SU-DHL-6 (cell line): ENCODE results near the gene CPT2.

ENCODE experiments used
- CTCF ChIP-seq: fragments of 200-600 bp; sonication (generic); IDR thresholded peaks from one replicate; pipeline ENCODE4 v1.5.1; 2017; ENCODE audit warnings: antibody characterized with exemption, mild to moderate bottlenecking, low read length, moderate library complexity; ENCODE audit not compliant: insufficient read depth, poor library complexity, severe bottlenecking
- EZH2phosphoT487 ChIP-seq: fragments of 200-600 bp; sonication (generic), shearing (Covaris generic); conservative IDR thresholded peaks from 2 replicates; pipeline ENCODE4 v1.6.1; 2018; ENCODE audit warnings: mild to moderate bottlenecking, antibody characterized with exemption, low read length, moderate library complexity, mixed read lengths

DNA sequence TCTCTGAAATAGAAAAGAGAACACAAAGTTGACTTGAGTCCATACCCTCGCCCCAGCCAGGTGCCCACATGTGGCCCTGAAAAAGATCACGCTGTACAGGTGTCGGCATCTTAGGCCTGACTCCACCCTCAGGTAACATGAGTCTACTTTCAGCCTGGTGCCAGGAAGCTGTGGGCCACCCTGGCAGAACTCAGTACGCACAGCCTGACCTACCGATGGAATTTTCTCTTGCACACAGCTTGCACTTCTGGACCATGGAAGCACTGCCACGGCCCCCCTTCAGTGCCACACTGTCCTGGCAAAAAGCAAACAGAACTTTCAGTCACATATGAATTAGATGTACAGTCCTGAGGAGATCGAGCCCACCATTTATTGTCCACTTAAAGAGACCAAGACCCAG is 21.6 kb downstream of the CPT2 start:
- TF ChIP-seq CTCF (no peak), EZH2phosphoT487 (no peak)
